KMS-11 (cell line): ENCODE measurements around the gene PRKCZ.

Experiments used
- H2AFZ ChIP-seq: fragments of 200-600 bp; sonication (generic); 2 replicates; pipeline ENCODE4 v1.6.1; 2016; ENCODE audit warnings: antibody characterized with exemption, mixed run types, low read depth
- H3K27ac ChIP-seq: fragments of 200-600 bp; sonication (generic); 2 replicates; pipeline ENCODE4 v1.6.1; 2016; ENCODE audit warnings: mild to moderate bottlenecking, mixed run types
- H3K27me3 ChIP-seq: fragments of 200-600 bp; sonication (generic); 2 replicates; pipeline ENCODE4 v1.6.1; 2017; ENCODE audit warnings: mild to moderate bottlenecking, low read depth, mixed run types, moderate library complexity; ENCODE audit not compliant: insufficient read depth
- H3K36me3 ChIP-seq: fragments of 200-600 bp; sonication (generic); 2 replicates; pipeline ENCODE4 v1.6.1; 2017; ENCODE audit warnings: mild to moderate bottlenecking, mixed run types; ENCODE audit not compliant: insufficient read depth
- H3K4me1 ChIP-seq: fragments of 200-600 bp; sonication (generic); 2 replicates; pipeline ENCODE4 v1.6.1; 2016; ENCODE audit warnings: mild to moderate bottlenecking, low read depth, mixed run types; ENCODE audit not compliant: poor library complexity, severe bottlenecking
- H3K4me2 ChIP-seq: fragments of 200-600 bp; sonication (generic); 2 replicates; pipeline ENCODE4 v1.7.0; 2016; ENCODE audit warnings: mild to moderate bottlenecking, mixed run types
- H3K4me3 ChIP-seq: fragments of 200-600 bp; sonication (generic); IDR thresholded peaks from 2 replicates; pipeline ENCODE4 v1.6.1; 2017; ENCODE audit warnings: low read depth, low read length, mixed read lengths; ENCODE audit not compliant: insufficient read depth
- H3K79me2 ChIP-seq: fragments of 200-600 bp; sonication (generic); 2 replicates; pipeline ENCODE4 v1.6.1; 2016; ENCODE audit warnings: low read depth, mixed run types; ENCODE audit not compliant: insufficient read depth
- H3K9ac ChIP-seq: fragments of 200-600 bp; sonication (generic); 2 replicates; pipeline ENCODE4 v1.6.1; 2016; ENCODE audit warnings: mild to moderate bottlenecking, mixed run types
- H4K20me1 ChIP-seq: fragments of 200-600 bp; sonication (generic); 2 replicates; pipeline ENCODE4 v1.6.1; 2016; ENCODE audit warnings: mild to moderate bottlenecking, mixed run types; ENCODE audit not compliant: insufficient read depth
- CTCF ChIP-seq: fragments of 200-600 bp; sonication (generic); conservative IDR thresholded peaks from 2 replicates; pipeline ENCODE4 v1.6.1; 2017; ENCODE audit warnings: low read depth, mild to moderate bottlenecking, antibody characterized with exemption, low read length, moderate library complexity, mixed read lengths

Gene PRKCZ

GRCh38 chr1:2014741-2015735 is 35.2 kb upstream of the PRKCZ start:
- H3K79me2 ChIP-seq: no peaks in the 10 kb centered on the region
- no peaks in the 10 kb centered on the region for H3K4me1 ChIP-seq
- no peak overlapping the region for H3K4me2 ChIP-seq
- H3K4me3 ChIP-seq: no peak overlapping the region
- peaks cover 91% of the 10 kb centered on the region for H3K27me3 ChIP-seq
- no peak overlapping the region for H3K9ac ChIP-seq
- no peak overlapping the region for H2AFZ ChIP-seq
- H4K20me1 ChIP-seq: no peaks in the 10 kb centered on the region
- no peak for TF ChIP-seq CTCF
- H3K36me3 ChIP-seq: no peaks in the 10 kb centered on the region
- no peak overlapping the region for H3K27ac ChIP-seq

GRCh38 chr1:2016123-2016522 is 34.1 kb upstream of the PRKCZ start:
- Histone ChIP-seq H3K4me2 (no peak overlapping the region), H2AFZ (no peak overlapping the region), H3K4me3 (no peak overlapping the region), H4K20me1 (no peaks in the 10 kb centered on the region), H3K9ac (no peak overlapping the region), H3K27ac (no peak overlapping the region), H3K27me3 (peaks cover 91% of the 10 kb centered on the region), H3K79me2 (no peaks in the 10 kb centered on the region), H3K36me3 (no peaks in the 10 kb centered on the region), H3K4me1 (no peaks in the 10 kb centered on the region)
- TF ChIP-seq CTCF: no peak

GRCh38 chr1:2018217-2019171 is 31.7 kb upstream of the PRKCZ start:
- H3K4me1 ChIP-seq: no peaks in the 10 kb centered on the region
- no peak for TF ChIP-seq CTCF
- no peak overlapping the region for H3K4me2 ChIP-seq
- H3K79me2 ChIP-seq: no peaks in the 10 kb centered on the region
- H3K4me3 ChIP-seq: no peak overlapping the region
- H2AFZ ChIP-seq: no peak overlapping the region
- H3K27me3 ChIP-seq: peaks cover 91% of the 10 kb centered on the region
- H4K20me1 ChIP-seq: no peaks in the 10 kb centered on the region
- no peaks in the 10 kb centered on the region for H3K36me3 ChIP-seq
- no peak overlapping the region for H3K27ac ChIP-seq
- H3K9ac ChIP-seq: no peak overlapping the region

- no peak within 1 kb of the TSS for H3K9ac ChIP-seq
These were observed 31.1 kb upstream of the PRKCZ start, which contains the start of gene GABRD for GRCh38 chr1:2019172-2019543. GABRD (plus strand) TSS chr1:2019345; CDS start chr1:2019424, 79 bp downstream.

More at GRCh38 chr1:2019172-2019543, 31.1 kb upstream of the PRKCZ start, which contains the start of gene GABRD:
- Histone ChIP-seq H4K20me1 (no peaks in the 10 kb centered on the region), H3K4me3 (no peak within 1 kb of the TSS), H3K79me2 (no peaks in the 10 kb centered on the region), H3K36me3 (no peaks in the 10 kb centered on the region), H3K27ac (no peak within 1 kb of the TSS), H3K4me1 (no peaks in the 10 kb centered on the region), H3K27me3 (peaks cover 91% of the 10 kb centered on the region), H2AFZ (no peak within 1 kb of the TSS), H3K4me2 (no peak within 1 kb of the TSS)
- no peak for TF ChIP-seq CTCF
